ENCODE measurements around the gene PARP8.
"Not testable (repeated sequence)": the region's sequence is repeated elsewhere in the genome, so short reads cannot be mapped to it uniquely, and the experiment has no call there.

Gene PARP8

DNA sequence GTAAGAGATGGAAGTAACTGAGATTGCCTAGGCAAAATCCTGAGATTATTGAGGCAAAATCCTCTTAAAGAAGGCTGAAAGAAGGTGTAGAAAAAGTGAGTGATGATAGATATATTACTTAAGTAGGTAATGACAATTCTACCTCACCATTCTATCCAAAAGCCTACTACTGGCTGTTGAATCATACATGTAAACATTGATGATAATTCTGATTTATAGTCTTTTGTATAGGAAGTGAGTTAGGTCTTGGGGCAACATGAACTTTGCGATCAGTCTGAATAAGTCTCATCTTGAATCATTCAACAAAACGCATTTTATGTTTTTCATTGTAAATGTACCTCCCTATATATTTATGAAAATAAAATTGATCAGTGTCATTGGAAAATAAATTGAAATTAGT, 99.6 kb downstream of the PARP8 start:
- H3K4me3 ChIP-seq (ENCODE audit: low read depth, low read length) = no peak overlapping the region
- in situ Hi-C loops (cut with HindIII; ENCODE audit: low sequenced_read_pairs) = no loop called here
- no peak for TF ChIP-seq CTCF (IDR thresholded peaks at IDR 0.05; ENCODE audit: low read depth, low read length)
- DNase-seq (ENCODE audit: low read depth, low spot score) = no peak

GRCh38 chr5:50766462-50766861, 100.0 kb downstream of the PARP8 start:
- H3K4me3 ChIP-seq (ENCODE audit: low read depth, low read length) = no peak overlapping the region
- no peak for TF ChIP-seq CTCF (IDR thresholded peaks at IDR 0.05; ENCODE audit: low read depth, low read length)
- DNase-seq (ENCODE audit: low read depth, low spot score) = no peak
- in situ Hi-C loops (cut with HindIII; ENCODE audit: low sequenced_read_pairs) = no loop called here

GRCh38 chr5:50766967-50767366, 100.5 kb downstream of the PARP8 start:
- TF ChIP-seq CTCF (IDR thresholded peaks at IDR 0.05; ENCODE audit: low read depth, low read length) = no peak
- DNase-seq (ENCODE audit: low read depth, low spot score) = no peak
- no peak overlapping the region for H3K4me3 ChIP-seq (ENCODE audit: low read depth, low read length)
- in situ Hi-C loops (cut with HindIII; ENCODE audit: low sequenced_read_pairs) = no loop called here

GRCh38 chr5:50767588-50767987, 101.2 kb downstream of the PARP8 start:
- H3K4me3 ChIP-seq (ENCODE audit: low read depth, low read length) = no peak overlapping the region
- no peak for TF ChIP-seq CTCF (IDR thresholded peaks at IDR 0.05; ENCODE audit: low read depth, low read length)
- peak; percentile 55 for DNase-seq (ENCODE audit: low read depth, low spot score)
- in situ Hi-C loops (cut with HindIII; ENCODE audit: low sequenced_read_pairs) = no loop called here

DNA sequence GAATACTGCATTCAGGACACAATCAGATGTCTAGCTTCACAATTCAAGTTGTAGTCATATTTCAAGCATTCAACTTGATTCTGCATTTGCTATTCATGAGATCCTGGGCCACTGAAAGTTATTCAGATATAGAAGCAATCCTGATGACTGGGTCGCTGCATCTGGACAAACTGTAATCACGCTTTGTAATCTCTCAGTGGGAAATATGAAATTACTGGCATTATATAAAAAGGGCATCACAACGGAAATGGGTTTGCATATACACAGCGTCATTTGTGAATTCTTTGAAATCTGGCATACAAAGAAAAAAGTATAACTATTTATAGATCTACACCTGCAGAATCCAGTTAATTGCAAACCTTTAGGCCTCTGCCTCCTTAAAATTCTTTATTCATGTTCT, 102.2 kb downstream of the PARP8 start:
- TF ChIP-seq CTCF (IDR thresholded peaks at IDR 0.05; ENCODE audit: low read depth, low read length) = no peak
- in situ Hi-C loops (cut with HindIII; ENCODE audit: low sequenced_read_pairs) = no loop called here
- H3K4me3 ChIP-seq (ENCODE audit: low read depth, low read length) = no peak overlapping the region
- DNase-seq (ENCODE audit: low read depth, low spot score) = no peak

GRCh38 chr5:50770441-50770840, 104.0 kb downstream of the PARP8 start:
- no peak for TF ChIP-seq CTCF (IDR thresholded peaks at IDR 0.05; ENCODE audit: low read depth, low read length)
- DNase-seq (ENCODE audit: low read depth, low spot score) = no peak
- in situ Hi-C loops (cut with HindIII; ENCODE audit: low sequenced_read_pairs) = no loop called here
- H3K4me3 ChIP-seq (ENCODE audit: low read depth, low read length) = no peak overlapping the region

GRCh38 chr5:50774446-50775175, 108.2 kb downstream of the PARP8 start:
- in situ Hi-C loops (cut with HindIII; ENCODE audit: low sequenced_read_pairs); H3K4me3 ChIP-seq (ENCODE audit: low read depth, low read length); DNase-seq (ENCODE audit: low read depth, low spot score): not testable (repeated sequence)

All from astrocyte of the spinal cord (primary cell).